Epidermal melanocyte (primary cell): ENCODE data around the gene HYAL3.
"Not testable (repeated sequence)": the region's sequence is repeated elsewhere in the genome, so short reads cannot be mapped to it uniquely, and the experiment has no call there.

Source experiments
- DNase-seq: peaks from one replicate; pipeline ENCODE4 v3.0.0; 2011; ENCODE audit warnings: low spot score; ENCODE audit not compliant: insufficient read length

The HYAL3 gene

DNA sequence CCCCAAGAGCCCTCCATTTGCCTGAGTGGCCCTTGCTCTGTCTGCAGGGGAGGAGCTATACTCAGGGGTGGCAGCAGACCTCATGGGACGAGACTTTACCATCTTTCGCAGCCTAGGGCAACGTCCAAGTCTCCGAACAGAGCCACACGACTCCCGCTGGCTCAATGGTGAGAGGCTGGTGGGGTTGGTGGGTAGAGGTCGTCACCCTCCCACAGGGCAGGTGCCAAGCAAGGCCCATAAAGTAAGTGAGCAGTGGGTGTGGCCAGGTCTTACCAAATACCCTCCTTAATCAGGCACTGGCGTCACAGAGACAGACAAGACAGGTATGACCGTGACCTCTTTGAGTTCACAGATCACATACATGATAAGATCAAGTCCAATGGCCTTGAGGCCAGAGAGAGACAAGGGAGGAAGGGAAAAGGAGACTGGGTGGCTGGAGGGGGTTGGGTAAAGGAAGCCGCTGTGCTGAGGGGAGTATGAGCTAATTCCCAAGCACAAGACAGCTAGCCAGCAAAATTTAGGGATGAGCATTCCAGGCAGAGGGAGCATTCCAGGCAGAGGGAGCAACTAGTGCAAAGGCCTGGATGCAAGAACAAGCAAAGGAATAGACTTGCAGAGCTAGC lies 27.8 kb downstream of the HYAL3 start:
- no peak for DNase-seq

DNA sequence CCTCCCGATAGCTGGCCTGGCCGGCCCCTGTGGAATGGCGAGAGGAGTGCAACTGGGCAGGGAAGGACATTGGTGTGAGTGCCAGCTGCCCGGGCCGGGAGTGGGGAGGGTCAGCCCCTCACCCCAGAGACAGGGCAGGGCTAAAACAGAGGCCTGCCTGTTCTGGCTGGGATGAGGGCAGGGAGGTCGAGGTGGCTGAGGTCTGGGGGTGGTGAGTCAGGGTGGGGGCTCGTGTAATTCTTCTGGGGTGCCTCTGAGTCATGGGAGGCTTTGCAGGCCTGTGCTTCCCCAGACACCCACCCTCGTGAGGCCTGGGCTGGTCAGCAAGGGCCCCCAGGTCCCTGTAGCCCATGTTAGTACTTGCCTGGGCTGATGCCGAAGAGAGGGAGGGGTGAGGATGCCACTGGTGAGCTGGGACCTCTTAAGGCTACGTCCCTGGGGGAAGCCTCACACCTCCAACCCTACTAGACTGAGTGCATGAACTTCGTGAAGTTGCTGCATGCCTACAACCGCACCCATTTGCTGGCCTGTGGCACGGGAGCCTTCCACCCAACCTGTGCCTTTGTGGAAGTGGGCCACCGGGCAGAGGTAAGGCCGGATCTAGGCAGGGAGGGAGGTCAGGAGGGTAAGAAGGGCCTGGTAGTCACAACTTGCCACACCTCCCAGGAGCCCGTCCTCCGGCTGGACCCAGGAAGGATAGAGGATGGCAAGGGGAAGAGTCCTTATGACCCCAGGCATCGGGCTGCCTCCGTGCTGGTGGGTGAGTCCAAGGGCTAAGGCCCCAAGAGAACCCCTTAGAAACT lies 28.6 kb downstream of the HYAL3 start:
- no peak for DNase-seq

DNA sequence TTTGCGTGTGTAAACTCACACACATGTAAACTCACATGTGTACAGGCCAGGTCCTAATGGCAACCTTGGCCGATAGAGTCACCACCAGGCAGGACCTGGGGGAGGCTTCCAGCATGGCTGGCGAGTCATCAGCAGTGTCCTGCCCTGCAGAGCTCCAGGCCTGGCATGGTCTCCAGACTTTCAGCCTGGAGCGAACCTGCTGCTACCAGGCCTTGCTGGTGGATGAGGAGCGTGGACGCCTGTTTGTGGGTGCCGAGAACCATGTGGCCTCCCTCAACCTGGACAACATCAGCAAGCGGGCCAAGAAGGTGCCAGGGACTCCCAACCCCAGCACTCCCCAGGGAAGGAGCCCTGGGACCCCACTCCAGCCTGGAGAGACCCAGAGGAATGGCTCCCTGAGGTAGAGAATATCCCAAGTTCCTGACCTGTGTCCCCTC lies 29.2 kb downstream of the HYAL3 start:
- no peak for DNase-seq

DNA sequence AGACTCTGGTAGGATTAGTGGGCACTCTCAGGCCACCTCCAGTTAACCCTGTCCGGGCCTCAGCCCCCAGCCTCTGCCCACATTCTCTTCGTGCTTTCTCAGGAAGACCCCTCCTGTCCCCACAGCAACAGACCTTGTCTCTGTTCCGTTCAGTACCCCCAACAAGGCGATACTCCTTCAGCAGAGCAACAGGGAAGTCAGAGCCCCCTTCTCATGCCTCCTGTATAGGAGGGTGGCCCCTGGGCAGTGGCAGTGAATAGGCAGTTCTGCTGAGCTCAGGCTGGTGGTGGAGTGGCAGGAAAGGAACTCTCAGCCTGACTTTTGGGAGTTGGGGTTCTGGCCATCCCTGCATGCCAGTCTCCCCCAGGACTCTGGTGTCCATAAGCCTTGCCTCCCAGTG lies 29.7 kb downstream of the HYAL3 start:
- no peak for DNase-seq

DNA sequence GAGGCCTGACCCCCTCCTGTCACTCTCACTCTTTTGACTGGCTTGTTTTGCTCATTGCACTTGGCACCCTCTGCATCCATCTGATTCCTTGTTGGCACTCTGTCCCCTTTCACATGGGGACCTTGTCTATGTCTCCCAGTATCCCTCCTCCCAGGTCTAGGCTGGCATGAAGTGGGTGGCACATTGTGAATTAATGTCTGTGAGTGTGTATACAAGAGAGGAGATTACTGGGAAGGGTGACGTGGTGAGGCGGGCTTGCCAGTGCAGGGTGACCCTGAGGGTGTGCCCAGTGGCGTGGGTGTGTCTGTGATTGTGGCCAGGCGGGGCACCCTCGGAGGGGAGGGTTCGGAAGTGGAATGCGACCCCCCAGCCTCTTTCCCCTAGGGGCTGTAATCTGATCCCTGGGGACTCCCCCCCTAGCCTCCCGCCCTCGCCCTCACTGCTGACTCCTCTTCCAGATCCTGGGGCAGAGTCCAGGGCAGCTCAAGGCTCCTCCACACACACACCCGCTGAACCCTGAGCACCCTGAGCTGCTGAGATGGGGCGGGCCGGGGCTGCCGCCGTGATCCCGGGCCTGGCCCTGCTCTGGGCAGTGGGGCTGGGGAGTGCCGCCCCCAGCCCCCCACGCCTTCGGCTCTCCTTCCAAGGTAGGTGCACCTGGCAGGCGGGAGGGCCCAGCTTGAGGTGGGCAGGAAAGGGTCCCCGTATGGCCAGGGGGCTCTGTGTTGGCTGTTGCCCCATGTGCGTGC lies 30.3 kb downstream of the HYAL3 start, which contains the start of gene SEMA3B:
SEMA3B (plus strand) TSS at position 445 of the 749 bp plus-strand sequence; CDS start at position 539, 94 bp downstream.
- no peak for DNase-seq

DNA sequence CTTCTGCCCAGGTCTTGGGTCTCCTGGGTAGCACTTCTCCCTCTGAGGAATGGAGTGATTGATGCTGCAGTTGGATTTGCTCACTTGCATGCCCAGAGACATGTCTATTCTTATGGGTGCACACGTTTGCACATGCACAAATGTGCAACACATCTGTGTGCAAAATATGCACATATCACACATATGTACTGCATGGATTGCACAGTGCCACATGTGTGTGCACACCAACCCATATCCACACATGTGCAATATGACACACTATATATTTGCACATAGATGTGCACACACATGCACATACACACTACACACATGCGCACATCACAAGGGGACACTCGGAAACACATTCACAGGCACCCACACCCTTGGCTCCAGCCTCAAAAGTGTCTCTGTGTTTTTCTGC lies 30.9 kb downstream of the HYAL3 start:
- DNase-seq: no peak

DNA sequence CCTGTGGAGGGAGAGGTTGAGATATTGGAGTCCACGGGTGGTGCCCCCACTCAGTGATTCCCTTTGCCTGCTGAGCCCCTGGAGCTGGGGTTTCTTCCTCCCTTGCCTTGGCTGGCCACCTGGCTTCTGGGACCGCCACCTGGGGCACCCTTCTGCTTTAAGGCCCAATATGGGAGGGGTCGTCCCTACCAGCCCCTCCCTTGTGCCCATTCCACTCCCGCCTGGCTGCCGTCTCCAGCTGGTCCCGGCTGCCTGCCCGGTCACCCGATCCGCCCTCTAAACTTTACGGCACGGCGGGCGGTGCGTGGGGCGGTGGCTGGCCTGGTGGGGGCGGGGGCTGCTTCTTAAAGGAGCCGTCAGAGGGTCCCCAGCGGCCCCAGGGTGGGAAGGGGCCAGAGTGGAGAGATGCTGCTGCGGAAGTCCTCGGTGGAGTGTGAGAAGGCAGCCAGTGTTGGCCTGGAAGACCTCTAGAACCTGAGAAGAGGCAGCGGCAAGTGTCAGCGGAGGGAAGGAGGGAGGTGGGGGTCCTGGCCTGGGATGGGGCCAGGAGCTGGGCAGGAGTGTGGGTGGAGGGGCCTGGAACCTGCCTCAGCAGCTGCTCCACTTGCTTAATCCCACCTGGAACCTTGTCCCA lies 31.8 kb downstream of the HYAL3 start:
- DNase-seq: no peak

DNA sequence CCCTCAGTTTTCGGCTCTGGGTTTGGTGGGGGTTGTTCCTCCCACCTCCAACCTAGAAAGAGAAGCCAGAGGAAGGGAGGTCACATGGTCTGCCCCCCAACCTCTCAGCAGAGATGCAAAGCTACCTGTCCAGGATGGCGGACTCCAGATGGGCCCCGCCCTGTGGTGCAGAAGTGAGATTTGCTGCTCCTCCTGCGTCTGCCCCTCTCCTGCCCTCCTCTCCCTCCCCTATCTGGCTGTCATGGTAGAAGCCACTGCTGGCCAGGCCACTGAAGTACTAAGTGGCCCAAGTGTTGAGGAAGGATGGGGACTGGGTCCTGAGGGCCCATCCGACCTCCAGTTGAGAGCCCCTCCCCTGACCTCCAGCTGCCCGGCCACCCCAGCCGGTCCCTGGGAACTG lies 32.4 kb downstream of the HYAL3 start:
- DNase-seq: no peak

DNA sequence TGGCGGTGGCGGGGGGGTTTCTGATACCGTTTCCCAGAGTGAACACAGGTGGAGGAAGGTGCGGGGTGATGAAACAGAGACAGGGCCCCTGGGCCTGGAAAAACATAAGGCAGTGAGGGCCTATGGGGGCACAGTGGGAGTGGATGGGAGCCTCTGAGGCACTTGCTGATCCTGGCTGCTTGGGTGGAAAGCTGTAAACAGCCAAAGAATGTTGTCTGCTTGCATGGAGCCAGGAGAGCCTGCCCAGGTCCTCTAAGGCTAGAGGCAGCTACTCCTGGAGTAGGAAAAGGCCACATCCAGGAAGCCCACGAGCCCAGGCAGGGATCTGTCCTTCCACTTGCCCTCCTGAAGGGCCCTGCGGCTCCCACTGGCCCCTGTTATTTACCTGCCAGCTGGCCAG lies 33.2 kb downstream of the HYAL3 start:
- no peak for DNase-seq

DNA sequence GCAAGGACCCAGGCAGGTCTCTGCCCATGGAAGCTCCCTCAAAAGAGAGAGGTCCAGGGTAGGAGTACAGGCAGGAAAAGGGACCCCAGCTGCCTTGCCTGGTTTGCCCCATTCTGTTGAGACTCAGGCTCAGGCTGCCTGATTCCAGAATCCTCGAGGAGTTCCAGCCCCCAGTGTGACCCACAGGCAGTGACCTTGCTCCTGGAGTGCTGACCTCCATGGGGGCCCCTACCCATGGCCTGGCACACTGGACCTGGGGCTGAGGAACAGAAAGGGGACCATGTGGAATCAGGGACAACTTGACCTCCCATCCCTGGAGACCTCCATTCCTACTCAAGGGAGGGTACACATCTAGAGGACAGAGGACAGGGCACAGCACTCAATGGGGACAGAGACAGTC lies 33.6 kb downstream of the HYAL3 start:
- no peak for DNase-seq

DNA sequence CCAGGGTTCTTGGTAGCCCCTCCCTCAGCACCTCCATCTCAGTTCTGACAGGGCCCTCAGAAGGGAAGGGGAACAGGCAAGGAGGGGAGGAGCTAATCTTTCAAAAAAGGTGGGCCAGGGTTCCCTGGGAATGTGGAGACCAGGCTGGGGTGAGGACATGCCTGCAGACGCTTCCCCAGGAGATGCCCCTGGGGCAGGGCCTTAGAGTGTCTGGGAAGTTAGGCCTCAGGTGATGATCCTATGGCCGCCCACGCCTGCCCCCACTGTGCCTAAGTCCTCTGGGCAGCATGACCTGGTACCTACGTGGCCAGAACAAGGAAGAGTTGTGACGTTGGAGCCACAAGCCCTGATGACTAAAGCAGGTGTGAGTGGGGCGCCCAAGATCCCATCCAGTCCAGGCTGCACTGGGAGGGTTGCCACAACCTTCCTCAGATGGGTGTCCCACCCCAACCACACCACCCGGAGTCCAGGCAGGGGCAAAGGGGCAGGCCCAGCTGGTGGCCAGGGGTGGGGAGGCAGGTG lies 34.2 kb downstream of the HYAL3 start:
- no peak for DNase-seq

DNA sequence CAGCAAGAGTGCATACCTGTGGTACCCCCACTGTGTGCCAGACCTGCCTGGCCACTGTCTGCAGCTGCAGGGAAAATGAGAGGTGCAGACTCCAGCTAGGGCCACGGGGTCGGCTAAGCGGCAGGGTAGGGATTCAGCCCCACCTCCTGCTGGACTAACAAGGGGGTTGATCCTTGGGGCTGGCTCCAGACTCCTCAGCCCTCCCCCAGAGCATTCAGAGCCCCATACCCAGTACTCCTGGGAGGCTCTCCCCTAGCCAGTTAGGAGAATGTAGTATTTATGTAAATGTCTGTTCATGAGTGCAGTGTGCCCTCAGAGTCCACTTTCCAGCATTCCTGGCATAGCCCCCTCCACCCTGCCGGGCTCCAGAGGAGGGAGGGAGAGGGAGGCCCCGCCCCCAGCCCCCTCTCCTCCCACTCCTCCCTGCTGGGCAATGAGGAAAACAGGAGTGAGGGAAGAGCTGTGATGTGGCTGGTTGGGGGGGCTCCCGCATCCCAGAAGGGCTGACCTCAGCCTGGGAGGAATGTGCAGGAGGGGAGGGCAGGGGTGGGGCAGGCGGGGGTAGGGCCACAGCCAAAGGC lies 34.7 kb downstream of the HYAL3 start:
- DNase-seq: peak; percentile 85

DNA sequence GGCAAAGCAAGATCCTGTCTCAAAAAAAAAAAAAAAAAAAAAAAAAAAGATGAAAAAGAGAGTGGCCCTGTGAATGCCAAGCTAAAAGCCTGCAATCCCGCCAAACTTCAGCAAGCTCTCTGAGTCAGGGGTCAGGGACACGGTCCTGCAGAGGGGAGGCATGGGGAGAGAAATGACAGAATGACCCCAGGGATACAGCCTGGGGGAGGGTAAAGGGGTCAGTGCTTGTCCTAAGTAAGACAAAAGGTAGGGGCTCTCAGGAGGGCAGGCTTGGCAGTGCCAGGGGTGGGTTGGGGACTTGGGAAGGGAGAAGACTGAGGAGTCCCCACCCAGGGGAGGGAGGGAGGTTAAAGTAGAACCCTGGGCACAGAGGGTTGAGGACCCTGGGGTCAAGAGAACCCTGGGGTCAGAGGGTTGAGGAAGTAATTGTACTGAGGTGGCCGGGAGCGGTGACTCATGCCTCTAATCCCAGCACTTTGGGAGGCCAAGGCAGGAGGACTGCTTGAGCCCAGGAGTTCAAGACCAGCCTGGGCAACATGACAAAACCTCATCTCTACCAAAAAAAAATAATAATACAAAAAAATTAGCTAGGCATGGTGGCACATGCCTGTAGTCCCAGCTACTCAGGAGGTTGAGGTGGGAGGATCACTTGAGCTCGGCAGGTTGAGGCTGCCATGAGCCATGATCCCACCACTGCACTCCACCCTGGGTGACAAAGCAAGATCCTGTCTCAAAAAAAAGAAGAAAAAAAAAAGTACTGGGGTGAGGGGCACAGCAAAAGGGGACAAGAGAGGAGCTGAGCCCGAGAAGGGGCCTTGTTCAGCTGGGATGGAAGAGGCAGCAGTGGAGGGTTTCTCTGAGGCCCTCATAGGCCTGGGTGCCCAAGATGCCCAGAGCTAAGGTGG lies 35.5 kb downstream of the HYAL3 start:
- no peak for DNase-seq

DNA sequence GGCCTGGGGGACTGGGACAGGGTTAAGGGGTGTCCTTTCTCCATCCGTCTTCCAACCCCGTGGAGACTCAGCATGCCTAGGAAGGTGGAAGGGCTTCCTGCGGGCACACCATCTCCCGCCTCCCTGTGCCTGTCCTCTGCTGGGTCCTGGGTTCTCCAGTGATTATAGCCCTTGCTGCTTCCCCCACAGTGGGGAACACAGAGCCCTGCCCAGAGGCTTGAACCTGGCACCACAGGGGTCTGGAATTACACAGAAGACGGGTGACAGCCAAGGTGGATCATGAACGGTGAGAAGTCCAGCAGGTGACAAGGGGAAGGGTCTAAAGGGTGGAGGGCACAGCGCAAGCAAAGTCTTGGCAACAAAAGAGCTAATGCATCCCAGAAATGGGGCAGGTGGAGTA lies 36.4 kb downstream of the HYAL3 start:
- no peak for DNase-seq

DNA sequence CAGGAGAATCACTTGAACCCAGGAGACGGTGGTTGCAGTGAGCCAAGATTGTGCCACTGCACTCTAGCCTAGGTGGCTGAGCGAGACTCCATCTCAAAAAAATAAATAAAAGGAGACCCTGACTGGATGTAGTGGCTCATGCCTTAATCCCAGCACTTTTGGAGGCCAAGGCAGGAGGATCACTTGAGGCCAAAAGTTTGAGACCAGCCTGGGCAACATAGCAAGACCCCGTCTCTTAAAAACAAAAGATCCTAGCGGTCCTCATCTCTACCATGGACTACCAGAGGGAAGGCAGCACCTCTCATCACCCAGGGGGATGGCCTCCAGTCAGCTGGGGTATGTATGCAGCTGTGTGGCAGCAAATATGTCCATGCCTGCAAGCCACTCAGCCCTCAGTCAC lies 37.0 kb downstream of the HYAL3 start:
- not testable (repeated sequence) for DNase-seq

DNA sequence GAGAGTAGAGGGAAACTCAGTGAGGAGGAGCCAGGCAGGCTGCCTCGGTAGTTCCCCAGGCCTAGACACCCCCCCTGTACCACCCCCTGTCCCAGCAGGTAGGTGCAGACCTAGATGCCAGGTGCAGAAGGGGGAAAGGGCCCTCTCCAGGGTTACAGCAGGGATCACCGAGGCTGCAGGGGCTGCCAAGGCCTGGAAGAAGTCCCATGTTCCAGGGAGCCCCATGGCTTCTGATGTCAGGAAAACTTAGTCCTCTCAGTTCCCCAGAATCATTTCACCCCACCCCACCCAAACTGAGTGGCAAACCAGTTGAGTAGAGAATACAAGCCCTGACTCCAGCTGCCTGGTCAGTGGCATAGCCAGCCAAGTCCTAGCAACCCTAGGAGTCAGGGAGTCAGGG lies 37.7 kb downstream of the HYAL3 start:
- no peak for DNase-seq

DNA sequence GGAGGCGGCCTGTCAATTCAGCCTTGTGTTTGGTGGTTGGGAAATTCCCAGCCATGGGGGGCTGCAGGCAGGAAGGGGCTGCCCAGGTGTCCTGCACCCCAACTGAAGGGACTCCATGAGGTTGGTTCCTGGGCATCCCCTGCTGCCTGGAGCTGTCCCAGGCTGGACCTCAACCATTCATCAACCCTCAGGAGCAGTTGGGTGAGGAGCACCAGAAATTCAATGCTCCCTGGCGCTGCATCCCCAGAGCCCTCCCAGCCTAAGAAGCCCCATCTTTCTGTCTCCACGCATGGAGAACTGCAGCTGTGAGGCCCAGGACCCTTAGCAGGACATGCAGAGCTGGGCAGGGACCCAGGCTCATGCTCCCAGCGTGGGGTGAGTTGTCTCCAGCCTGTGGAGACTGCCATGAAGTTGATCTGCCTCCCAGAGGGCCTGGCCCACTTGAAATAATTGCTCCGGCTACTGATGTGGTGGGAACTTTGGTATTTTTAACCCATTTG lies 38.2 kb downstream of the HYAL3 start:
- DNase-seq: no peak

DNA sequence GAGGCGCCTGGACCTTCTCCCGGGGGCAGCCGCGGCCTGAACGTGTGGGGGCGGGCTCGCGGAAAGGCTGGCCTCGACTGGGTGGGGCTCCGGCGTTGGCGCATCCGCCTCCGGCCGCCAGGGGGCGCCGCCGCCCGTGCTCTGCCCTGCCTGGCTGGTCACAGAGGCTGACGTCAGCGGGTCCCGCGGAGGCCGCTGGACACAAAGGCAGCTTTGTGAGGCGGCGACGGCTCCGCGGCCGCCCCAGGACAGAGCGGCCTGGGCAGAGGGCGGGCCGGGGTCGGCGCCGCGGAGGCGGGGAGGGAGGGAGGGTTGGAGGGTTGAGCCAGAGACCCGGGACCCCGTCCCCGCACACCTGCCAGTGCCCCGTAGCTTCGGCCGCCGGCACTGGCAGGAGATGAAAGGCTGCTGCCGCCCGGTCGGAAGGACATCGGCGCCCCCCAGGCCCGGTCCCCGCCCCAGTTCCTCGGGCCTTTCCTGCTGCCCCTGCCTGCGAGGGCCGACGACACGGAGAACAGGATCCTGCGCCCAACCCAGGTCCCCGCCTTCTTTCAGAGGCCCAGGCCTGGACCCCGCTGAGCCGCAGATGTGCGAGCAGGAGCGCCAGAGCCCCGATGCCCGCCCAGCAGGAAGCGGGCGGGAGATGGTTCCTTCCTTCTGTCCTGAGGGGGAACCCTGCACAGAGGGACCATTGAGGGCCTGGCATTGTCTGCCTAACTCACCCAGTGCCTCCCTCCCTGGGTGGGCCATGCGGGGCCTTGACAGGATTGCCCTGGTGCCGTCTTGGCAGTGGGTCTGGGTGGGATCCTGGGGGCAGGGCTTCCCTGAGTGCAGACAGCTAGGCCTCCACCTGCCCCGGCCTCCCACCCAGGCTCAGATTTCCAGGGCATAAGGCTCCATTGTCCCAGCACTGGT lies 38.9 kb downstream of the HYAL3 start:
- peak; percentile 98 for DNase-seq
